Measurements from ENCODE around the gene CEMIP2. TPM values are rescaled to one million over a fixed set of nuclear protein-coding genes. Genes with fewer than 3 reads are reported as not detected.

CEMIP2 gene
- total RNA-seq, 1 donor from 2014 or later, result 30.5 TPM

DNA sequence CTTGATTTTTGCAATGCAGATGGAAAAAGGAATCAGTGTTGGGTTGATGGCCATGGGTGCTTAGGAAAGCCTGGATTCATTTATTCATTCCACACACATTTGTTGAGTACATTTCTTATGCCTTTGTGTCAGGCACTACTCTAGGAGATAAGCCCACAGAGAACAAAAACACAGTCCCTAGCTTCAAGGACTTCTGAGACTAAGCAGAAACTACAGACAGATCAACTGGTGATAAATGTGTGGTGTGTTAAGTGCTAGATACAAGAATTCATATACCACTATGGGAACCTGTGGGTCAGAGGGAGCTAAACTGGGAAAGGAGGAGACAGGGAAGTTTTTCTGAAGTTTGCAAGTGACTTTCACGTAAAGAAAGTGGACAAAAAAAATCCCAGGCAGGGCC, 119.9 kb downstream of the CEMIP2 start:
- DNase-seq (ENCODE audit: low read depth), result no peak

DNA sequence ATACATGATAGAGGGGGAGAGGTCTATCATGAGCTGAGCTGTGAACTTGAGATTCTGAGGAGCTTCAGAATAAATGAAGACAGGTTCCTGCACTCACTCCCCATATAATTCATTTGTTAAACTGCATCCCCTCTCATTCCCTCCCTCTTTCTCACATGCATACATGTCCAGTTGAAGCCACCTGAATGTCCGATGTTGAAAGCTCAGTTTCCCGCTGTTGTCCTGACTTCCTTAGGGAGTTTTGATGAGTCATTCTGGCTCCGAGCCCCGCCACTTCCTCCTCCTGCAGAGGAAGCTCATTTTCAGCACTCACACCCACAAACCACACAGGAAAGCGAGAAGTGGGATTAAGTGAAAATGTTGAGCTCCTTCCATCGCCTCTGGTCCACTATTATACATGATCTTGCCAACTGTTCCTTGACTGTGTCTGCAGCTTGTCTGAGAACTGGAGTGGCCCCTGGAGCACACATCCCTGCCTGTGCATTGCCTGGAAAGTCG, 121.2 kb downstream of the CEMIP2 start:
- DNase-seq (ENCODE audit: low read depth), result peak; percentile 72

DNA sequence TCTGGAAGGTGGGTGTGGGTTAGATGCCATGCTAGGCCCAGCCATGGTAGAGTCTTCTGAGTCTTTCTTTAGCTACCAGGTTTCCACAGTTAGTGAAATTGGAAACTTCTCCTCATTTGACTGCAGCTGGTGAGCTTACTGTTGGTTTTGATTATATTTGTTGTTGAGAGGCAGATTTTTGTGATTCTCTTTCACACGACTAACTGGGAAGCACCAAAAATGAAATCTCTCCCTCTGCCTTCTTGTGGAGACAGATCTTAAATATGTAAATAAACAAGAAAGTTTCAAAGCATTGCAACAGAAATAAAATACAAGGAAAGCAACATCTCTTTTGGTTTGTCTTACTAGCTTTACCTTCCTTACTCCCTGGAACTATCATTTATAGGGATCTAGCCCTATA, 122.2 kb downstream of the CEMIP2 start:
- DNase-seq (ENCODE audit: low read depth), result peak; percentile 13

DNA sequence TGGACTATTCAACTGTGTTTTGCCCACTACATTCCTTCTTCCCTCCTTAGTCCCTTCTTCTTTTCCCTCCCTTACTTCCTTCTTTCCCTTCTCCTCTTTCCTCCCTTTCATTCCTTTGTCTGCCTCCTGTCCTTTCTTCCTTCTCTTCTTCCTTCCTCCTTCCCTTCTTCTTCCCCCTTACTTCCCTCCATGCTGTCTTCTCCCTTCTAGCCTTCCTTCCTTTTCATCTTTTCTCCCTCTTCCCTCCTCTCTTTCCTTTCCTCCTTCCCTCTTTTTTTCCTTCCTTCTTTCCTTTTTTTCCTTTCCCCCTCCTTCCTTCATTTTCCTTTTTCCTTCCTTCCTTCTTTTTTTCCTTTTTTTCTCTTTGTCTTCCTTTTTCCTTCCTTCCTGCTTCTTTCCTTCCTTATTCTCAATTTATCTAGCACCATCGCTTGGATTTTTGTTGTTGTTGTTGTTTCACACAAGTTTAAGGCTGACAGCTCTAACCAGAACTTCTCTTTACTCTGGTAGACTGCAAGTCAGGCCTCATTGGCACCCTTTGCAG, 123.4 kb downstream of the CEMIP2 start:
- no peak for DNase-seq (ENCODE audit: low read depth)

DNA sequence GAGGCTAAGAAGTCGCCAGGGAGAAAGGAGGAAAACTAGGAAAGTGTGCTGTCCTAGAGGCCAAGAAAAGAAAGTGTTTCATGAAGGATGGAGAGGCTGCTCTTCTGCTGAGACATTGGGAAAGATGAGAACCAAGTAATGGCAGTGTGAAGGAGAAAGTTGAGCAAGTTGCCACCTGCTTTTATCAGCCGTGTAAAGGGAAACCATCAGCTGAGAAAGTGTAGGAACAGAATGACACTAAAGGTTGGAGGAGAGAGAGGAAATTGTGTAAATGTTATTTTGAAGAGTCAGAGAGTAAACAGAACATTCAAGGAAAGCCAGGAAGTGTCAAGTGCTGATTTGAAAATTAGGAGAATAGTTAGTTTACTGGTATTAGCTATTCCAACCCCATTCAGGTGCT, 125.0 kb downstream of the CEMIP2 start:
- DNase-seq (ENCODE audit: low read depth), result no peak

DNA sequence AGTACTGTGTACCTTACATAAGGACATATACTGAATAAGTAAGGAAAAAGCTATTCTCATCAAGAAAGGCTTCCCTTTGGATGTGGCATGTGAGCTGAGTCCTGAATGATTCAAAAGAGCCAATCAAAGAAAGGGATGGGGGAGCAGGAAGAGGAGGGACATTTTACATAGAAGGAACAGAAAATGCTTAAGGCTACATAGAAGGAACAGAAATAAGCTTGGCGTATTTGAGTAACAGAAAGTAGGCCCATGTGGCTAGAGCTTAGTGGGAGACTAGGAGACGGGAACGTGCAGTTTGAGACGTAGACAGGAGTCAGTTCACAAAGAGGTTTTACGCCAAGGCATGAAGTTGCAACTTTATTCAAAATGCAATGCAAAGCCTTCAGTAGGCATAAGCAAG, 126.3 kb downstream of the CEMIP2 start:
- no peak for DNase-seq (ENCODE audit: low read depth)

DNA sequence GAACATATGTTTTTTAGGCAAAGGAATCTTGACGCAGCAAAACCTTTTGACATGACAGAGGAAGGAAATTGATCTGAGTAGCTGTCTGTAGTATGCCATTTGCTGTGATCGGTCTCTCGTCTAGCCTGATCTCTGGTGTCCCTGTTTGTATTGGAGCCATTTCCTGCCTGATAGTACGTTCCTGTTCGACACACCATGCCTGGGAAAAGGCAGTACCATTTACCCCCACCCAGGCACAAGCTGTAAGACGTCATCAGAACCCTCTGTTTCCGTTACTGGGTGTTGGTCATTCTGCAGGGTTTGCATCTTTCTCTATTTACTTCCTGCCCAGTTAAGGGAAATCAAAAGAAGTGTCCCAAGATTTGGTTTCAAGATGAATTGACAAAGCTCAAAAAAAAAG, 129.7 kb downstream of the CEMIP2 start:
- no peak for DNase-seq (ENCODE audit: low read depth)

DNA sequence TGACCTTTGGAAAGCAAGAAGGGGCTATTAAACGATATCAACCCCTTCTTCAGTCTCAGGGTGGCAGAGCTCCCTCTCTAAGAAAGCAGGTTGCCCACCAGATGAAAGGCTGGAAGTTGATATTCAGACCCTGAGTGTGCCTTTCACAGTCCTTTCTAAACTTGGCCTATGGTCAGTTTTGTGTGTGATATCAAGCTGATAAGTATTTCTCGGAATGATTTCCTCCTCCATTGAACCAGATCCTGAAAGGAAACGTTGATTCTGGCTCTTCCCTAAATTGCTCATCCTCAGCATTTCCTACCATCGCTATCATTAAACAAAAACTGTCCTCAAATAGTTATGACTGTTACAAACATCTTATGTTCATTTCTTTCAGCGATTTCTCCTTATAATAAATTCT, 130.4 kb downstream of the CEMIP2 start:
- DNase-seq (ENCODE audit: low read depth), result no peak

DNA sequence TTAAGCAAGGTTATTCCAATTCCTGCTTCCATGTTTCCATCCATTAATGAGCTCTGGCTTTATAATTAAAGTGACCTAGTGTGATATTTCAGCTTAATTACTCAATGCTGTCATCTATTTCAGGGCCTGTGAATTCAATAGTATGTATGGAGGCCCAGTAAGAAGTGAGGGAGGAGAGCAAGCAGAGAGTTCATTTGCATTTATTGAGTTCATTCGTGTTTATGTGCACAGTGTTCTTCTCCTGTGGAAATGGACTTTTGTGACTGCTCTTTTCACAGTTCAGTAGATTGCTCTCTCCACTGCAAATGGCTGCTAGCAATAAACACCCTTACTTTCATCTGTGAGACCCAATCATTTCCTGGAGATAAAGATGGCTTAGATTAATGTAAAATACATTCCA, 130.9 kb downstream of the CEMIP2 start:
- no peak for DNase-seq (ENCODE audit: low read depth)

DNA sequence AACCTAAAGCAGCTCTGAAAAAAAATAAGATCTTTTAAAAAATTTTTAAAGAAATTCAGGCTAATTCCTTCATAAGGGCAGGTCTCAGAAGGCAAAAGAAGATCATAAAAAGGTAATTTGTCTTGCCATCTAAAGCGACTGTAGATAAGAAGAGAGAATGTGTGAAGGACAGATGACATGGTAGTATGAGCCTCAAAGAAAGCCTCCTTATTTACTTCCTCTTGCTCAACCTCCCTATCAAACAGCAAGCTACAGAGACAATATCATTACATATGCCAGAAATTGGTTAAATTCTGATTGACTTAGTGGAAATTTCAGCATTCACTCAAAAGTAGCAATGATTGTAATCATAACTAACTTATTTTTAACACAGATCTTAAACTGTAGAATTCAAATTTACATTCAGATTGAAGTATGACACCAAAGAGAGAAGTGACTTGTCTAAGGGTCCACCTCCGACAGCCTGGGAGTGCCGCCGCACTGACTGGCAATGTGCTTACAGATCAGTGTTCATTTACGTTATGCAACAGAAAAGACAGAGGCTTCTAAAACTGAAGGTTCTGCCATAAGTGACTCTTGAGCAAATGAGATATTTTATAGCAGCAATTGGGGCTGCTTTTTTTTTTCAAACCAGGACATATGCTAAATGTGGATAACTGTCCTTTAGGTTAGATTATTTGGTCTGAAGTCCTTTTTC, 132.0 kb downstream of the CEMIP2 start:
- DNase-seq (ENCODE audit: low read depth), result no peak

DNA sequence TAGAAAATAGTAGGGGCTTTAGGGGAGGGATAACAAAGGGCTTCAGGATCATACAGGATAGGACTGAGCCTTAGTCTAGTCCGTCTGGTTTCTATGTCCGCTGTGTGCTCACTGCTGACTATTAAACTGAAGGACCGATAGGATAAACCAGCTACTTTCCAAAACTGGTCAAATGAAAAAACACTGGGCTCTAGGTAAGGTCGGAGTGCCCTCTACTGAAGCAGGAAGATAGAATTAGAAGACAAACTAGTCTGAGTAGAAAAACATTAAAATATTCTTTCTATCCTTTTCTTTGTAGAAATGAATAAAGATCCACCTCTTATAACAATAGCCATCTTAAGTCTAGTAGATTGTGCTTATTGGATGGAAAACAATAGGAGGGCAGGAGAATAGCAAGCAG, 133.6 kb downstream of the CEMIP2 start:
- no peak for DNase-seq (ENCODE audit: low read depth)

Other genes with a start within 250 kb of the CEMIP2 start
- gene ABHD17B, start 142.7 kb upstream of the CEMIP2 start, total RNA-seq, result 28.7 and 31.7 TPM in 2 replicates
- 13.2 and 14.3 TPM in 2 replicates for gene C9orf85, start 143.1 kb upstream of the CEMIP2 start, total RNA-seq